Common myeloid progenitor, CD34-positive (primary cell): ENCODE measurements around the gene LYRM4.

Experiments
- CTCF ChIA-PET: fragments of 350-600 bp; sonication (Branson Sonifier 250); formaldehyde crosslinking; loops from one replicate; lab custom pipeline; 2021; ENCODE audit warnings: antibody characterized with exemption; lab: Charles Lee
- POLR2A ChIA-PET: fragments of 350-600 bp; sonication (Branson Sonifier 250); formaldehyde crosslinking; loops from one replicate; lab custom pipeline; 2021; ENCODE audit warnings: antibody characterized with exemption; lab: Charles Lee
- DNase-seq, 3 donors: peaks; one replicate each; pipeline versions ENCODE4 v3.0.0 to v3.0.0-alpha.2; 2013
- H3K27ac ChIP-seq, 2 experiments: 1 replicate in 1 of 2; 2 replicates in 1 of 2; pipeline ENCODE4 v1.7.0; 2013; ENCODE audit warnings: inconsistent platforms in 2 of 2, low read length in 2 of 2, mild to moderate bottlenecking in 2 of 2, low read depth in 1 of 2, moderate library complexity in 1 of 2; ENCODE audit not compliant: severe bottlenecking in 2 of 2, insufficient read depth in 1 of 2, poor library complexity in 1 of 2
- H3K27me3 ChIP-seq, 5 experiments: replicated peaks in 2 of 5; 1 replicate in 3 of 5; 2 replicates in 2 of 5; pipeline versions ENCODE4 v1.6.1 to v1.7.0; 2013; ENCODE audit warnings: low read length in 4 of 5, mild to moderate bottlenecking in 2 of 5, moderate library complexity in 2 of 5, inconsistent platforms in 1 of 5; ENCODE audit not compliant: insufficient read depth in 5 of 5, control insufficient read depth in 4 of 5
- H3K36me3 ChIP-seq, 4 experiments: 1 replicate in 2 of 4; 2 replicates in 2 of 4; pipeline versions ENCODE4 v1.6.1 to v1.7.0; 2013; ENCODE audit warnings: low read length in 3 of 4, control low read depth in 1 of 4, mild to moderate bottlenecking in 1 of 4; ENCODE audit not compliant: control insufficient read depth in 4 of 4, insufficient read depth in 4 of 4
- H3K4me1 ChIP-seq, 4 experiments: 1 replicate in 3 of 4; 2 replicates in 1 of 4; pipeline versions ENCODE4 v1.6.1 to v1.7.1; 2013; ENCODE audit warnings: low read length in 3 of 4, mild to moderate bottlenecking in 3 of 4, control low read depth in 1 of 4, inconsistent platforms in 1 of 4, moderate library complexity in 1 of 4; ENCODE audit not compliant: control insufficient read depth in 4 of 4, insufficient read depth in 4 of 4; ENCODE audit errors: control extremely low read depth in 1 of 4
- H3K4me3 ChIP-seq, 7 experiments: 1 replicate in 4 of 7; 2 replicates in 3 of 7; pipeline versions ENCODE4 v1.5.1 to v1.7.0; 2013; ENCODE audit warnings: mild to moderate bottlenecking in 7 of 7, low read length in 6 of 7, moderate library complexity in 6 of 7, inconsistent platforms in 2 of 7, low read depth in 2 of 7, control low read depth in 1 of 7; ENCODE audit not compliant: insufficient read depth in 4 of 7, control insufficient read depth in 1 of 7; ENCODE audit errors: extremely low read depth in 1 of 7
- H3K9me3 ChIP-seq, 5 experiments: 1 replicate in 4 of 5; 2 replicates in 1 of 5; pipeline versions ENCODE4 v1.6.1 to v1.7.1; 2013; ENCODE audit warnings: low read length in 4 of 5, mild to moderate bottlenecking in 2 of 5, inconsistent platforms in 1 of 5, low read depth in 1 of 5, moderate library complexity in 1 of 5; ENCODE audit not compliant: control insufficient read depth in 4 of 5, insufficient read depth in 2 of 5; ENCODE audit errors: control extremely low read depth in 1 of 5
- WGBS: methylation state at CpG from one replicate; pipeline ENCODE4 v1.1.5; 2013; ENCODE audit not compliant: insufficient coverage; 5-methylcytosine and 5-hydroxymethylcytosine counted together

LYRM4 gene

DNA sequence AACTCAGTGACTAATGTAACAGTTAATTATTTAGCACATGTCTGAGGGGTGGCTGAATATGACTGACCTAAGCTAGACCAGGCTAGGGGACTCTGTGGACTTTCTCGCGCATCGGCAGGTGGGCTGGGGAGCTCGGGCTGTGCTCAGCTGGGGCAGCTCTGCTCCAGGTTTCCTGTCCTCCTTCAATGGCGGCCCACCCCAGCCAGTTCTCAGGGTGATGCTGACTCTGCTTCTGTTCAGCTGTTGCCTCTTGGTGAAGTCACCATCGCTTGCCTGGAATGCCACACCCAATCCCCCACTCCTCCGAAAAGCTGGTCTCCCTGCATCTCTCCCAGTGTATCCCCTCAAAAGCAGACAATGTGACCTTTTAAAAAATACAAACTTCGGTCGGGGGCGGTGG, 155.6 kb downstream of the LYRM4 start:
- DNase-seq: no peak
- WGBS: 99% methylated on average over 7 of the region's 10 CpGs
- ChIA-PET POLR2A (no interaction called here), CTCF (no interaction called here)
- no peak overlapping the region for H3K4me3 ChIP-seq
- peaks cover 0 to 3% (median under 1%) of the 10 kb centered on the region in 4 experiments for H3K36me3 ChIP-seq
- H3K9me3 ChIP-seq: no peaks in the 10 kb centered on the region
- H3K4me1 ChIP-seq: peaks cover 0 to 4% (median 0%) of the 10 kb centered on the region in 4 experiments
- H3K27ac ChIP-seq: no peak overlapping the region
- no peaks in the 10 kb centered on the region for H3K27me3 ChIP-seq

DNA sequence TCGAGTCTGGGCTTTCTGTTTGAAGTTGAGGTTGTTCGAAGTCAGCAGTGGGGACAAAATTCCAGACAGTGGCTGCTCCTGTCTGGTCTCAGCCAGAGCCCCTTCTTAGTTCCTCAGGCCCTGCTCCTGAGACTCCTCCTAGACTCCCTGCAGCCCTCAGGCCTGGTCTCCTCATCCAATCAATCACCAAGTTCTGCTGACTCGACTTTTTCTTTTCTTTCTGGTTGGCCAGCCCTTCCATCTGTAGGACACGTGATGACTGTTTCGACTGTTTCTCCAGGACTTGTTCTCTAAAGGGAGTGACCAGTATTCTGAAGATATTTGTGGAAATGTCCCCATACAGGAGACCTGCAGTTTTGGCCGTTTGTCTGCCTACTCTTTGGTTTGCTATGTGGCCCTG, 156.1 kb downstream of the LYRM4 start:
- no peak overlapping the region for H3K27ac ChIP-seq
- H3K4me1 ChIP-seq: peaks cover 0 to 4% (median 0%) of the 10 kb centered on the region in 4 experiments
- ChIA-PET POLR2A (no interaction called here), CTCF (no interaction called here)
- no peaks in the 10 kb centered on the region for H3K9me3 ChIP-seq
- H3K27me3 ChIP-seq: no peaks in the 10 kb centered on the region
- DNase-seq: no peak
- 100% methylated on average over 3 of the region's 6 CpGs for WGBS
- H3K4me3 ChIP-seq: no peak overlapping the region
- peaks cover 0 to 3% (median under 1%) of the 10 kb centered on the region in 4 experiments for H3K36me3 ChIP-seq

DNA sequence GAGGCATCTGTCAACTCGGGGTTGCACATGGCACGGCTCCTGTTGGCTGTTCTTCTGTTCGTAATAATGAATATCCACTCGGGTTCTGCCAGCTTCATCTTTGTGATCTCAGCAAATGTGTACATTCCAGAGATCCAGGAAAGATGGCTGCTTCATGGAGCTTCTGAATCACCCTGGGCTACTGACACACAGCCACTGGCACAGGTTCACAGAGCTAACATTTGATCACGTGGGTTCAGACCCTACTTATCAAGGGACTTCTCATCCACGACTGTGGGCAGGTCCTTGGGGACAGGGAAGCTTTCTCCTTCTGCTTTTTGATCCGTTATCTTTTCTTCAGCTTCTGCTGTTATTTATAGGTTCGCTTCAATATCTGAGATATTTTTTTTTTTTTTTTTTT, 157.5 kb downstream of the LYRM4 start:
- Histone ChIP-seq H3K9me3 (no peaks in the 10 kb centered on the region), H3K4me3 (no peak overlapping the region), H3K36me3 (peaks cover 0 to 2% (median 0%) of the 10 kb centered on the region in 4 experiments), H3K27me3 (no peaks in the 10 kb centered on the region), H3K4me1 (peaks cover 0 to 4% (median 0%) of the 10 kb centered on the region in 4 experiments), H3K27ac (no peak overlapping the region)
- CTCF ChIA-PET: no interaction called here
- POLR2A ChIA-PET: interaction anchor here (0.7 kb wide), 1 partner anchor 490 kb away, joined by 3 read pairs; no protein-coding TSS in a partner anchor
- WGBS: 95% methylated on average over 7 of the region's 8 CpGs
- no peak for DNase-seq

DNA sequence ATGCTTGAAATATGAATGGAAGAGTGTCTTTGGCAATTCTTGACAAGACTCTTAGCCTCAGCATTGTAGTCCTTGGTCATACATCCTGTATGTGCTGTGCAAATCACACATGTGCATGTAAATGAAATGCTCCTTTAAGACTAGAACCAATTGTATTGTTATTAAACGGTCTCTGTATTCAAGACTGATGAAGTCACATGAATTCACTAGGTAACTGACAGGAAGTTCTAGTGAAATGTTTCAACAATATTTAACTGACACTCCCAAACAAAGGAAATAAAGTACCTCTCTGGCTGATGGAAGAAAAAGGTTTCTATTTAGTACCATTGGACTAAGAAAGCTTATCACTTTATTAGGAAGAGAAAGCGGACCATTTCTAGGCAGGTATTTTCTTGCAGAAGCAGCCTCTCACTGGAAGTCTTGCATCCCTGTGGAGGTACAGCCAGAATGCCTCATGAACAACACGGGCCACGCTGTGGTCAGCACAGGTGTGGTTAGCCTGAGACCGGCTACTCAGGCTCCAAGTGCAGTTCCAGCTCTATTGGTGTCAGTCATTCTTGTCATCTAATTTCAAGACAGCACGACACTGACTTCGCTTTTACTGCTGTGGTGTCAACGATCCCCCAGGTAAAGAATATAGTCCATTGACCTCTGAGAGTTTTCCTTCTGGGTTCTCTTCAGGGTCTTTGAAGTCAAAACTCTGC, 158.3 kb downstream of the LYRM4 start:
- no peak overlapping the region for H3K27ac ChIP-seq
- H3K36me3 ChIP-seq: peaks cover 0 to 2% (median 0%) of the 10 kb centered on the region in 4 experiments
- no peaks in the 10 kb centered on the region for H3K9me3 ChIP-seq
- 99% methylated on average over 6 of the region's 8 CpGs for WGBS
- ChIA-PET POLR2A (no interaction called here), CTCF (no interaction called here)
- peaks cover 0 to 4% (median 0%) of the 10 kb centered on the region in 4 experiments for H3K4me1 ChIP-seq
- DNase-seq: no peak
- no peak overlapping the region for H3K4me3 ChIP-seq
- no peaks in the 10 kb centered on the region for H3K27me3 ChIP-seq

DNA sequence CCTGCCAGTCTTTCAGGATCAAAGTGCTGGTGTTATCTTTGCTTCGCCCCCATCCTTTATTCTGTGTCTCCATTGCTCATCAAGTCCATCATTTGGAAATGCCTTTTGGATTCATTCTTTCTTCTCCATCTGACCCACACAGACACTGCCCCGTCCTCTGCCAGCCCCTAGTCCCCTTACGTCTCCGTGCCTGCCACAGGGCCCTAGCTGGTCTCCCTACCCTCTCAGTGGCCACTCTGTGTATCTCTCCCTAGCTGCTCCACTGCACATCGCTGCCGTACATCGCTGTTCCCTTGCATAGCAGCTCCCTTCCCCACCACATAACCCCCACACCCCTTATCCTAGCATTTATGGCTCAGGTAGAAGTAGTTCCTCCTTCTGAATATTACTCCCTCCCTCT, 159.9 kb downstream of the LYRM4 start:
- H3K4me1 ChIP-seq: peaks cover 0 to 4% (median 0%) of the 10 kb centered on the region in 4 experiments
- H3K36me3 ChIP-seq: no peaks in the 10 kb centered on the region
- no peak for DNase-seq
- no peaks in the 10 kb centered on the region for H3K9me3 ChIP-seq
- ChIA-PET CTCF (interaction anchor here (1.4 kb wide), 1 partner anchor 12 kb away, joined by 3 read pairs; no protein-coding TSS in a partner anchor), POLR2A (no interaction called here)
- H3K27me3 ChIP-seq: no peaks in the 10 kb centered on the region
- WGBS: 96% methylated on average over 7 of the region's 7 CpGs
- no peak overlapping the region for H3K4me3 ChIP-seq
- no peak overlapping the region for H3K27ac ChIP-seq

DNA sequence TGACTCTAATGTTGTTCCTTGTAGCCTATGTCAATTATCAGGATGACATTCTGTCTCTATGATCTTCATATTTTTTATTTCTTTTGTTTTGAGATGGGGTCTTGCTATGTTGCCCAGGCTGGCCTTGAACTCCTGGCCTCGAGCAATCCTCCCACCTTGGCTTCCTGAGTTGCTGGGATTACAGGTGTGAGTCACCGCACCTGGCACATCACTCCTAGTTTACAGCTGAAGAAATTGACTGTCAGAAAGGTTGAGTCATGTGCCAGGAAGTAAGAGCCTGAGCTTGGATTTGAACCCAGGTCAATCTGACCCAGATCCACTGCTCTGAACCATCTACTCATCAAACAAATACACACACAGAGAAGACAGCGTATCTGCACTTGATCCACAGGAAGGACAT, 161.2 kb downstream of the LYRM4 start:
- CTCF ChIA-PET: no interaction called here
- 97% methylated on average over 3 of the region's 3 CpGs for WGBS

DNA sequence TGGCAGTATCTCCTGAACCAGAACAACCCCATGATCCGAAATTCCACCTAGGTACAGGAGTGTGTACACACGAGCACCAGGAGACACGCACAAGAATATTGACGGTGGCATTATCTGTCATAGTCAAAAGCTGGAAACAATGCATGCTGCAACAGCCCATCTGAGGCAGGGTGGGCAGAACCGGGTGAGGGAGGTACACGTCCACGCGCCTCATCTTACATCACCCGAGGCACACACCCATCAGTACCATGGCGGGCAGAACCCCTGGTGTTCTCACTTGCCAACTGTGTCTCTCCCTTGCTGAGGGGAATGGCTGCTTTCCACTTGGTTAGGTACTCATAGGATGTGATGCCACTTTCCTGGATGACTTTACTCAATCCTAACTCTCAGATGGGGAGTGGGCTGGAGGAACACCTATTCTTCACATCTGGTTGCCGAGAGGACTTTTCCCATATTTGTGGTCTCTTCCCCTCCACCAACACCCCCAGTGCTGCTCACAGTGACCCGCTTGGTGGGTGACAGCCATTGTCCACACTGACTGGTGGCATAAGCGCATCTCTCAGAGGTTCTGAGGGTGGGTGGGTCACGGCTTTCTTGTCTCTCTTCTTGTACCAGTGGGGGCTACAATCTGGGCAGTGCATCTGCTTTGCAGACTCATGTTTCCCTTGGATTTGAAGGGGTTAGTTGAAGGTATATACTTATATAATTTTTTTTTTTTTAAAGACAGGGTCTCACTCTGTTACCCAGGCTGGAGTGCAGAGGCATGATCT, 162.1 kb downstream of the LYRM4 start:
- Histone ChIP-seq H3K27me3 (no peaks in the 10 kb centered on the region), H3K4me3 (no peak overlapping the region), H3K4me1 (peaks cover 0 to 4% (median 0%) of the 10 kb centered on the region in 4 experiments), H3K9me3 (no peaks in the 10 kb centered on the region), H3K27ac (no peak overlapping the region), H3K36me3 (no peaks in the 10 kb centered on the region)
- POLR2A ChIA-PET: no interaction called here
- CTCF ChIA-PET: no interaction called here
- DNase-seq: no peak
- WGBS: 97% methylated on average over 5 of the region's 14 CpGs

More for the DNA sequence above, 161.2 kb downstream of the LYRM4 start:
- Histone ChIP-seq H3K4me1 (peaks cover 0 to 4% (median 0%) of the 10 kb centered on the region in 4 experiments), H3K9me3 (no peaks in the 10 kb centered on the region), H3K4me3 (no peak overlapping the region), H3K27ac (no peak overlapping the region), H3K27me3 (no peaks in the 10 kb centered on the region), H3K36me3 (no peaks in the 10 kb centered on the region)
- POLR2A ChIA-PET: no interaction called here
- DNase-seq: no peak
